NCI-H510A treated with DMSO at 0.1 percent for 48 hours (cell line): ENCODE results near the gene FCHSD2.
"Not testable (repeated sequence)": the region's sequence is repeated elsewhere in the genome, so short reads cannot be mapped to it uniquely, and the experiment has no call there.

Source experiments
- DNase-seq: peaks from one replicate; lab custom pipeline; 2025; lab: John Stamatoyannopoulos, UW

The FCHSD2 gene

GRCh38 chr11:73059915-73060314 is 82.2 kb downstream of the FCHSD2 start:
- DNase-seq, result no peak

- DNase-seq, result no peak
Measured at GRCh38 chr11:73058989-73059674, 83.0 kb downstream of the FCHSD2 start.

- no peak for DNase-seq
Measured at GRCh38 chr11:73055655-73056354, 86.3 kb downstream of the FCHSD2 start.

- no peak for DNase-seq
Measured at GRCh38 chr11:73055002-73055401, 87.1 kb downstream of the FCHSD2 start.

- DNase-seq, result no peak
Measured at GRCh38 chr11:73053964-73054363, 88.2 kb downstream of the FCHSD2 start.

- no peak for DNase-seq
Measured at GRCh38 chr11:73048446-73048845, 93.7 kb downstream of the FCHSD2 start.

GRCh38 chr11:73047773-73048371 is 94.2 kb downstream of the FCHSD2 start:
- DNase-seq, result no peak

GRCh38 chr11:73040046-73040445 is 102.1 kb downstream of the FCHSD2 start:
- no peak for DNase-seq

- DNase-seq, result peak; percentile 3
Measured at GRCh38 chr11:73034777-73035176, 107.3 kb downstream of the FCHSD2 start.

- DNase-seq, result no peak
Measured at GRCh38 chr11:73034331-73034730, 107.8 kb downstream of the FCHSD2 start.

- DNase-seq, result no peak
Measured at GRCh38 chr11:73030130-73030529, 112.0 kb downstream of the FCHSD2 start.

- no peak for DNase-seq
Measured at GRCh38 chr11:73029403-73029802, 112.7 kb downstream of the FCHSD2 start.

- DNase-seq, result no peak
Measured at GRCh38 chr11:73028611-73029010, 113.5 kb downstream of the FCHSD2 start.

- DNase-seq, result not testable (repeated sequence)
Measured at GRCh38 chr11:73027840-73028239, 114.3 kb downstream of the FCHSD2 start.

- DNase-seq, result no peak
Measured at GRCh38 chr11:73024639-73025038, 117.5 kb downstream of the FCHSD2 start.

- DNase-seq, result no peak
Measured at GRCh38 chr11:73019996-73020395, 122.1 kb downstream of the FCHSD2 start.

GRCh38 chr11:73019449-73019848 is 122.7 kb downstream of the FCHSD2 start:
- no peak for DNase-seq

GRCh38 chr11:73018856-73019255 is 123.3 kb downstream of the FCHSD2 start:
- DNase-seq, result no peak

GRCh38 chr11:73017024-73017751 is 124.9 kb downstream of the FCHSD2 start:
- no peak for DNase-seq

GRCh38 chr11:73013021-73013420 is 129.1 kb downstream of the FCHSD2 start:
- DNase-seq, result no peak

- no peak for DNase-seq
Measured at GRCh38 chr11:73012121-73012863, 129.8 kb downstream of the FCHSD2 start.
